GM19035 (cell line): ENCODE results near the gene KCNF1.

Source experiments
- ATAC-seq: cut with Tn5 transposase; IDR thresholded peaks from one replicate; pipeline ENCODE4 v1.9.1; 2021; ENCODE audit not compliant: unreplicated experiment

KCNF1 gene

DNA sequence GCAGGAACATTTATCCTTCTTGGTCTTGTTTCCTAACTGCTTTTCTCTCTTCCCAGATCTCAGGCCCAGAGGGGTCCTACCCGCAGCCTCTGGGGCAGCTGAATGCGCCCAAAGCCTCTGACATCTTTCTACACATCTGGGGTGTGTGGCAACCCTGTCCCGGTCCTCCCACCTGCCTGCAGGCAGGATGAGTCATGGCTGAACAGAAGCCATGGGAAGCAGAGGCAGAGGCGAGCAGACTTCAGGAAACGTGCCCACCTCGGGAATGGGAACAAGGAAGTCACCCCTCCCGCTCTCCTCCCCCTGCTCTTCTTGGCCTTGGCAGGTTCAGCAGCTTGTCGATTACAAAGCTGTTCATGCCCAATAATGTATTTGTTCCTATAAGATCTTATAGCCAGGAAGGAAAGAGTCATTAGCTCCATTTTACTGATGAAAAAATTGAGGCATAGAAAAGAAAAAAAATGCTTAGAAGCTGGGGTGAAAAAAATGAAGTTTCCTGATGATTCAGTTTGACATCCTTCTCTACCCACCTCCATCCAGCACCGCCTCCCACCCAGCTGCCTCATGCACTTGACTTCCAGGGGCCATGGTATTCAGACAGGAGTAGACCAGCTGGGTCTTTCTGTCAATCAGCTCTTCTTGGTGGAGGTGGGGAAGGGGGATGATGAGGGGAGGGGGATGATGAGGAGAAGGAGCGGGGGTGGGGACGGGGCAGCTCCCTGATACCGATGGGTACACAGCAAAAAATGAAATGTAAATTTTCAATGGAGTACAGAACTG lies 10.4 kb upstream of the KCNF1 start:
- no peak for ATAC-seq

DNA sequence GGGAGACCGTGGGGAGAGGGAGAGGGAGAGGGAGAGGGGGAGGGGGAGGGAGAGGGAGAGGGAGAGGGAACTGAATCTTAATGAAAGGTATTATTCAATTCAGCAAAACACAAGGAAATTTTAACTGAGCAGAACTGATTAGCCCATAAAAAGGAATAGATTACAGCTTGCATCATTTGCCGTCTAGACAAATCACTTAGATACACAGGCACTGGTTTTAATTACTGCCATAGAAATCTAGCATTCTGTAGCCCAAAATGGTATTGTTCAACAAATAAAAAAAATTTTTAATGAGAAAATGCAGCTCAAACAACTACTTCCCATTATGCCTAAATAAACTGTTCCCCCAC lies 7.9 kb upstream of the KCNF1 start:
- ATAC-seq = no peak

DNA sequence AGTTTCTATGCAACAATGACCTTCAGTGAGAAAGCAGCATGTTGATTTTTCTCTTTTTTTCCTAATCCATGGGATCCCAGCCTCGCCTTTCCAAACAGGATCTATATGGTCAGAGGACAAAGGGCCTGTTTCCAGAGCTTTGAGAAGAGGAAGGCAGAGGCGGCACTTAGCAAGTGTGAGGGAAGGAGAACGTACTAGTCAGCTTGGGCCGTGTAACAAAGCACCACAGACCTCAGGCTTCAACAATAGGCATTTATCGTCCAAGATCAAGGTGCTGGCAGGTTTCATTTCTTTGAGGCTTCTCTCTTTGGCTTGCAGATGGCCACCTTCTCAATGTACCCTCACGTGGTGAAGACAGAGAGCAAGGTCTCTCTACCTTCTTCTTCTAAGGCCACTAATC lies 7.3 kb upstream of the KCNF1 start:
- ATAC-seq = no peak

DNA sequence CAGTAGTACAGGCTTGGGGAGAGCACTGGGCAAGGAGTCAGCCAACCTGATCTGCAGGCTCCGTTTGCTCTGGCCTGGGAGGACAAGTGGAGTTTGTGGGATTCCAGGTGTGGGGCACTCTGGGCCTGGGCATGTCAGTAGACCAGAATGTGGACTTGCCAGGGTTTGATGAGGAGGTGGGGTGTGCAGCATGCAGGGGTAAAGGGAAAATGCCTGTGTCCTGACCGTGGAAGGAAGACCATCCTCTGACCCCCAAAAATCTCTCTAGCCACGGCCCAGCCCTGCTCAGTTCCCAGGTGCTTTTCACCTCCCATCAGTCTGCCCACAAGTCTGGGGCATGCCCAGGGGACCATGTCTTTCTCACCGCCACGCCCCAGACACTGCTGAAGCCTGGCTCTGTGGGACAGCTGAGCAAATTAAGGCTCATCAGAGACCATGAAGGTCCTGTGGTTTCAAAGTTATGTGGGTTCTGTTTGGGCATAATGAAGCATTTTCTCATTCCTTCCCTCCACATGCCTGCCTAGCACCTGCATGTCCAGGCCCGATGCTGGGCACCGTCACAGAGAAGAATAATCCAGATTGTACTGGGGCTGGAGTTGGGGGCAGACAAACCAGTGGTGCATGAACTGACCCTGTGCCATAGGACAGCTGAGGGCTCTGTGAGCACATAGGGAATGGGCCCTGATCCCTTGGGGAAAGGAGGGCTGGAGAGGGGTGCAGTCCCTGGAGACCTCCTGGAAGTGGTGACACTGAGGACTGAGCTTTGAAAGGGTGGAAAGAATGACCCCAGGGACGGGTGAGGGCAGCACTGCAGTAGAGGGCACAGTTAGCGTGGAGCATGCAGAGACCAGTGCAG lies 6.5 kb upstream of the KCNF1 start:
- ATAC-seq = no peak

DNA sequence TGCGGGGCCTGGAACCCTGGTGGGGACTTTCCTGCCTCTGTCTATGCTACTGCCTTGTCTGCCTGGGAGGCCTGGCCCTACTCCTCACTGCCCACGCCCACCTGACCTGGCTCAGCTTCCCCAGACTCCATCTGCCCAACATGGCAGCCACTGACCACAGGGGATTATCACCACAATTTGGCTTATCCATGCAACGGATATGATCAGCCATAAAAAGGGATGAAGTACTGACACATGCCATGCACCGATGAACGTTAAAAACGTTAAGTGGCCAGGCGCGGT lies 5.9 kb upstream of the KCNF1 start:
- no peak for ATAC-seq

DNA sequence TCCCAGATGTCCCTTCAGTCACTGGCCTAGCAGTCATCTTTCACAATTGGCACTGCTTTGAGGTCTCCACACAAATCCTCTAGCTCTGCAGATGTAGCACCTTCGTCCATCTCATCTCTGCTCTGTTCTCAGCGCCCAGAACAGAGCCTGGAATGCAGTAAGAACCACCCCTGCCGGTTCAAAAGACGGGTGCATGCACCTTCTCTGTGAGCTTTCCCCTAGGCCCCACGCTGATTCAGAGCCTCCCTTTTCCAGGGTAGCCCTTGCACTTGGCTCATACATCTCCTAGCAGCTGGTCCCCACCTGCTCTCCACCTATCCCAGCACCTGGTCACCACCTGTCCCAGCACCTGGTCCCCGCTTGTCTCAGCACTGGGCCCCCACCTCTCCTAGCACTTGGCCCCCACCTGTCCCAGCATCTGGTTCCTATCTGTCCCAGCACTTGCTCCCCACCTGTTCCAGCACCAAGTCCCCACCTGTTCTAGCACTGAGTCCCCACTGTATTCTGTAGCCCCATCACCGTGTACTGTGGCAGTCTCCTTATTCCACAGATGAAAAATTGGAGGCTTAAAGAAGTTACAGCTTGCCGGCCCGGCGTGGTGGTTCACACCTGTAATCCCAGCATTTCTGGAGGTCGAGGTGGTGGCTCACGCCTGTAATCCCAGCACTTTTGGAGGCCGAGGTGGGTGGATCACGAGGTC lies 4.7 kb upstream of the KCNF1 start:
- ATAC-seq = no peak

DNA sequence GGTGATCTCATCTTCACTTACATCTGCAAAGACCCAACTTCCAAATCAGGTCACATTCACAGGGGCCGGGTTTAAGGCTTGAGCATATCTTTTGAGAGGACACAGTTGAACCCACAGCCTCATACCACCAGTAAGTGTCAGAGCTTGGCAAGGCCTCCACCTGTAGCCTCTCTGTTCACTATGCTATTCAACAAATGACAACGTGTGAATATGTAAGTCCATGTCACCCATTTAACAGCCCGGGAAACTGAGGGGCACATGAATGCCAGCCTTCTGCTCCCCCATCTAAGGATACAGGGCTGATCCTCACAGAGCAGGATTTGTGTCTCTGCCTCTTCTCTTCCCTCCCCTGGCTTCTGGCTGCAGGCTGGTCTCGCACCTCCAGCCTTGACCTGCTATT lies 3.5 kb upstream of the KCNF1 start:
- no peak for ATAC-seq

DNA sequence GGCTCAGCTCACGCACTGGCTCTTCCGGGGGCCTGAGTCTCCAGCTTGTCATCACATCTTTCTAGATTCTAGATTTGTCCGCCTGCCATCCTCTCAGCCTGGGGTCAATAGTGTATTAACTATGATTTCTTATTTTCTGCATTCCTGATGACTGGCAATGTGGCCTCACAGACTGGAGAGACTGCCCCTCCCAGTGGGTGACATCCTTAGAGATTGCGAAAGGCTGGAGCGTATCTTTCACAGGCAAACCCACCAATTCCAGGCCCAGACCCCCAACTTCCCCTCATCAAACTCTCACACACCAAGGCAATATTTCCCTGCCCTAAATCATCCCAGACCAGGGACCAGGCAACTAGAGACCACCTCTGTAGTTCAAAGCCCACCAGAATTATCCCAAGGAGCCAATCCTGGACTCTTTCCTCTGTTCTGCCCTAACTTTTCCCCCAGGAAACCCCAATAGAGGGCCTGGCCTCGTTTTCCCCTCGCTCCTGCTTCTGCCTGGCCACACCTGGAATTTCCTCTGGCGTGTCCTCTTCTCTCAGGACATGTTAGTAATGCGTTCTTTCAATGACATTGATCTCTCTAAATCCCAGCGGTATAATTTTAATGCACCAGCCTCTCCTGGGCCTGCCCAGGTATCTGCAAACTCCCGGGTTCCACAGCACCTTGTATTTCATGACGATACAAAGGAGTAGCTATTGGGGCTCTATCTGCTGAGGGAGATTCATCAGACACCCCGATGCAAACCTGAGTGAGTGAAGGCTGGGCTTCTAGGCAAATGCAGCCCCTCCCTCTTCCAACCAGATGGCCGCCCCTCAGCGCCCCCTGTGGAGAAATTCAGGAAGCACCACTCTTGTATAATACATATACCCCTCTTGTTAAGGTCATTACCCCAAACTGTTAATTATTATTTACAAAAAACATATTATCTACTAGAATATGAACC lies 2.4 kb upstream of the KCNF1 start:
- no peak for ATAC-seq

DNA sequence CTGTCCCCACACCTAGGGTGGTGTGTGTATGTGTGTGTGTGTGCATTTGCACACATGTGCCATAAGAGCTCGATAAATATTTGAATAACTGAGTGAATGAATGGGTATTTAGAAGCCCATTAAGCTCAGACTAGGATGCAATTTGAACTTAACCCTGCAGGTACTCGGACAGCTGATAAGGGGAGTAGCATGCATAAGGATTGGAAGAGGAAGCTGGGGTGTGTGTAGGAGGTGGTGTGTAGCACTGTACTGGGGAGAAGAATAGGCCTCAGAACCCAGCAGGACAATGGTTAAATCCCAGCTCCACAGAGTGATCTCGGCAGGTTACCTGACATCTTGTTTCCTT lies 1.8 kb upstream of the KCNF1 start:
- ATAC-seq = no peak

DNA sequence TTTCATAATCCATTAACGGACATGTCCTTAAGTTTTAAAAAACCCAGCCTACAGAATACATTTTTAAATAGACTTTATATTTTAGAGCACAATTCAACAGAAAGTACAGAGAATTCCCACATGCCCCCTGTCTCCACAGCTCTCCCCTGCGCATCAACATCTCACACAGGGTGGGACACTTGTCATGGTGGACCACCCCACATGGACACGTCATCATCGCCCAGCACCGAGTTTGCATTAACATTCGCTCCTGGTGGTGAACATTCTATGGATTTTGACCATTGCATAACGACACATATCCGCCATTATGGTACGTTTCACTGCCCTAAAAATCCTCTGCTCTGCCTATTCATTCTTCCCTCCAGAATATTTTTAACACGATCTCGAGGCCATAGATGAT lies 1.1 kb upstream of the KCNF1 start:
- ATAC-seq = no peak

DNA sequence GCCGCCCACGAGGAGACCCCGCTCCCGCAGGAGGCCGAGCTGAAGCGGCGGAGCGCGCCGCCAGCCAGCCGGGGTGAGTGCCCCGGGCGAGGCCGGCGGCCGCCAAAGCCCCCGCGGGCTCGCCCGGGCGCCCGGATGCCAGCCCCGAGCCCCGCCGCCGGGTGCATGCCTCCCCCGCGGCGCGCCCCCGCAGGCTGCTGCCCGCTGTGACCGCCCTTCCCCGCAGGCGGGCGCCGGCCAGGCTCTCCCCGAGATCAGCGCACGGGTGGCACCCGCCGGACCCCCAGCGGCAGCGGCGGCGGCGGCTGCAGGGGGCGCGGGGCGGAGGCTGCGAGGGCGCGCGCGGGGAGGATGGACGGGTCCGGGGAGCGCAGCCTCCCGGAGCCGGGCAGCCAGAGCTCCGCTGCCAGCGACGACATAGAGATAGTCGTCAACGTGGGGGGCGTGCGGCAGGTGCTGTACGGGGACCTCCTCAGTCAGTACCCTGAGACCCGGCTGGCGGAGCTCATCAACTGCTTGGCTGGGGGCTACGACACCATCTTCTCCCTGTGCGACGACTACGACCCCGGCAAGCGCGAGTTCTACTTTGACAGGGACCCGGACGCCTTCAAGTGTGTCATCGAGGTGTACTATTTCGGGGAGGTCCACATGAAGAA lies 470 bp downstream of the KCNF1 start:
- ATAC-seq = no peak

DNA sequence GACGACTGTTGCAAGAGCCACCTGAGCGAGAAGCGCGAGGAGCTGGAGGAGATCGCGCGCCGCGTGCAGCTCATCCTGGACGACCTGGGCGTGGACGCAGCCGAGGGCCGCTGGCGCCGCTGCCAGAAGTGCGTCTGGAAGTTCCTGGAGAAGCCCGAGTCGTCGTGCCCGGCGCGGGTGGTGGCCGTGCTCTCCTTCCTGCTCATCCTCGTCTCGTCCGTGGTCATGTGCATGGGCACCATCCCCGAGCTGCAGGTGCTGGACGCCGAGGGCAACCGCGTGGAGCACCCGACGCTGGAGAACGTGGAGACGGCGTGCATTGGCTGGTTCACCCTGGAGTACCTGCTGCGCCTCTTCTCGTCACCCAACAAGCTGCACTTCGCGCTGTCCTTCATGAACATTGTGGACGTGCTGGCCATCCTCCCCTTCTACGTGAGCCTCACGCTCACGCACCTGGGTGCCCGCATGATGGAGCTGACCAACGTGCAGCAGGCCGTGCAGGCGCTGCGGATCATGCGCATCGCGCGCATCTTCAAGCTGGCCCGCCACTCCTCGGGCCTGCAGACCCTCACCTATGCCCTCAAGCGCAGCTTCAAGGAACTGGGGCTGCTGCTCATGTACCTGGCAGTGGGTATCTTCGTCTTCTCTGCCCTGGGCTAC lies 1.2 kb downstream of the KCNF1 start:
- ATAC-seq = no peak

DNA sequence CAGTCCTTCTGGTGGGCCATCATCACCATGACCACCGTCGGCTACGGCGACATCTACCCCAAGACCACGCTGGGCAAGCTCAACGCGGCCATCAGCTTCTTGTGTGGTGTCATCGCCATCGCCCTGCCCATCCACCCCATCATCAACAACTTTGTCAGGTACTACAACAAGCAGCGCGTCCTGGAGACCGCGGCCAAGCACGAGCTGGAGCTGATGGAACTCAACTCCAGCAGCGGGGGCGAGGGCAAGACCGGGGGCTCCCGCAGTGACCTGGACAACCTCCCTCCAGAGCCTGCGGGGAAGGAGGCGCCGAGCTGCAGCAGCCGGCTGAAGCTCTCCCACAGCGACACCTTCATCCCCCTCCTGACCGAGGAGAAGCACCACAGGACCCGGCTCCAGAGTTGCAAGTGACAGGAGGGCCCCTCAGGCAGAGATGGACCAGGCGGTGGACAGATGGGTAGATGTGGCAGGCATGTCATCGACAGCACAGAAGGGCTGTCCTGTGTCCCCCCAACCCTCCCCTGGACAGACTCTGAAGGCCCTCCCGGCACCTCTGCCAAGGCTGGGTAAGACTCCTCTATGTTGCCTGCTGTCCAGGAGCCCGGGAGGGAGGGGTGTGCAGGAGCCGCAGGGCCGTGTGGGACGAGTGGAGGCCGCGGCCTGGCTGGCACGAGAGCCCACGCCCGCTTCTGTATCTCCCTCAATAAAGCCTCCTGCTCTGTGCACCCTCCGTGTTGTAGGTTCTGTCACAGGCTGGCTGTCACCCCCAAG lies 2.0 kb downstream of the KCNF1 start:
- ATAC-seq = no peak

DNA sequence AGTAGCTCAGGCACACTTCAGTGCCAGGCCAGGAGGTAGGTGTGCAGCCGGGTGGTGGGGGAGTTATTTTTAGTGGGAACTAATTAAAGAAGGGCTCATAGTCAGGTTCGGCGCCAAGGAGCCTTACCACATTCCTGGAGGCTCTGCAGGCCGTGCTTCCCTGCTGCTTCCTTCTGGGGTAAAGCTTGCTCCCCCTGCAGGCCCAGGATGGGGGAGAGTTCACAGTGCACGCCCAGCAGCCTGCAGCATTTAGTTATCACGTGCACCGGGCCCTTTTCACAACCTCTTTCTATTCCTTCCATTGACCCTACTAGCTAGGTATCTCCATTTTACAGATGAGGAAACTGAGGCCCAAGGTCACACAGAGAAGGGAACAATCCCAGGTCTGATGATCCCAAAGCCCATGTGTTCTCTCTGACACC lies 2.5 kb downstream of the KCNF1 start:
- ATAC-seq = no peak

DNA sequence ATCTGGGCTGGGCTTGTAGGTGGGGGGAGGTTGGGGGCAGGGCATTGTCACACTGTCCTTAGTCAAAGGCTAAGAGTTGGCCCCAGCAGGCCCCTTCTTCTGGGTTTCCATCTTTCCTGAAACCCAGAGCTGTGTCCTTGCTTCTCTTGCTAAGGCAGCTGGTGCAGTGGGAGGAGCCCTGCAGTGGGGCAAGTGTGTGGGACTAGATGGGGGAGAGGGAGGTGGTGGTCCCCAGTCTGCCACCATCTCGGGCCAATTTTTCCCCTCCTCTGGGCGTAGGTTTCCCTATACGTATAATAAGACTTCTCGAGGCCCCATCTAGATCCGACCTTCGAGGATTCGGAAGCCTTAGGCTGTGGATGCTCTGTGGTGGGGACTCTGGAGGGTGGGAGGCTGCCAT lies 3.5 kb downstream of the KCNF1 start:
- ATAC-seq = no peak

DNA sequence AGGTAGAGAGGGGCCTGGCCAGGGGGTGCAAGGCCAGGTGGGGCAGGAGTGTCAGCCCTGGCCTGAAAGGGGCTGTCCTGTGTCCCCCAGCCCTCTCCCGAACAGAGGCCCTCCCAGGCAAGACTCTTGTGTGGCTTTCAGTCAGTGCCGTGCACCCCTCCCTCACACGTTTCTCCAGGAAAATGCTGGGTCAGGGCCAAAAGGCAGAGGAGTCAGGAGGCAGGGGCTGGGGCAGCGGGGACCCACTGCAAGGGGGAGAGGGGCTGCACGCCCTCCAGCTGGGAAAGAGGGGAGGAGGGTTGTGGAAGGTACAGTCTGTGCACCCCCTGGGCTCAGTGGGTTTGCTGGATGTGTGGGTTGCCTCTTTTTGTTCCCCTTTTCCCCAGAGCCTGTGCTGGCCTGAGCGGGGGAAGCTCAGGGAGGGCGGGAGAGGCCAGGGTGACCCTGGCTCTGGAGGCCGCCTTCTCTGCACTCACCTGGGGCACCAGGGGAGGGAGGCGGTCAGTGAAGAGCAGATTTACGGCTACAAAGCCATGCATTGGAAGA lies 4.1 kb downstream of the KCNF1 start:
- ATAC-seq = no peak

DNA sequence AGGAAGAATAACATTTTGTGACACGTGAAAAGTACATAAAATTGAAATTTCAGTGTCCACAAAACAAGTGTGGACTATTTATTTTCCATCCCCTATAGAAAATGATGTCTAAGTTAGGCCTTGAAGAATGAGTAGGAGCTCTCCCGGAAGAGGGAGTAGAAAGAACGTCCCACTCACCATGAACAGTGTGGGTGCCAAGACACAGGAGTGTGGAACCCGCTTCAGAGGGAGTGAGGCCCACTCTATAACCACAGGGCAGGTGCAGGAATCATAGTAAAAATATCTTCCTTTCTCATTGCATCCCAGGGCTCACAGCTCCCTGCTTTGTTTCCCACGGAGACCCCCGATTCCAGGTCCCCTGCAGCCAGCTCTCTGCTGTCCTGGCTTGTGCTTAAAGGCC lies 5.2 kb downstream of the KCNF1 start:
- ATAC-seq = no peak

DNA sequence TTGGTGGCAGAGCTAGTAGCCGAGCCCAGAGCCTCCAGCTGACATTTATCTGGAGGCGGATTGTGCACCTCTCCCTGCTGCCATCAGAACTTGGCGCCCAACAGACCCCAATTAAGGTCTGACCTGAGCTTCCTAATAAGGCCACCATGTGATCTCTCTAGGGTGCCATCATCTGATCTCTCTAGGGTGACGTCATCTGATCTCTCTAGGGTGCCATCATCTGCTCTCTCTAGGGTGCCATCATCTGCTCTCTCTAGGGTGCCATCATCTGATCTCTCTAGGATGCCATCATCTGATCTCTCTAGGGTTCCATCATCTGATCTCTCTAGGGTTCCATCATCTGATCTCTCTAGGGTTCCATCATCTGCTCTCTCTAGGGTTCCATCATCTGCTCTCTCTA lies 6.2 kb downstream of the KCNF1 start:
- no peak for ATAC-seq
